ENCODE data around the gene SMYD3. TPM values are rescaled to one million over a fixed set of nuclear protein-coding genes. Genes with fewer than 3 reads are reported as not detected.

Gene SMYD3
- total and polyA plus RNA-seq, 9 of the 15 experiments (the other 6 are each of a cell fraction or from before 2014, with no cell fraction given): 128 to 440 (median 197) TPM

- Histone ChIP-seq H3K4me3 (no peak overlapping the region), H2AFZ (ENCODE audit: low read depth, low read length) (peak overlapping the region; percentile 74), H3K27ac (ENCODE audit: extremely low read depth, low read depth, low read length) (peak overlapping the region; percentile 54), H3K9me1 (ENCODE audit: control insufficient read depth, insufficient read depth, low read length) (no peaks in the 10 kb centered on the region), H3K4me2 (ENCODE audit: insufficient read depth, low read length) (peak overlapping the region; percentile 40), H3K36me3 (ENCODE audit: control insufficient read depth, insufficient read depth, low read length) (0 out of 3 replicates have a peak, but pooled peaks cover 2% of the 10 kb centered on the region), H3K9ac (ENCODE audit: insufficient read depth in 1 of 2, low read depth in 2 of 2, low read length in 2 of 2) (peak overlapping the region; percentile 6 to 67; a peak in 2 of 4 replicates), H4K20me1 (replicated peaks; ENCODE audit: control insufficient read depth, insufficient read depth, low read length) (no peaks in the 10 kb centered on the region), H3K79me2 (ENCODE audit: control insufficient read depth, insufficient read depth, low read length) (peaks cover 61% of the 10 kb centered on the region), H3K4me1 (replicated peaks in 1 of 2; ENCODE audit: control insufficient read depth in 2 of 2, insufficient read depth in 2 of 2, low read length in 2 of 2) (peaks cover 4 to 52% of the 10 kb centered on the region in 2 experiments; a peak in 4 of 5 replicates), H3K27me3 (ENCODE audit: control insufficient read depth in 2 of 2, insufficient read depth in 2 of 2, low read length in 2 of 2) (no peaks in the 10 kb centered on the region), H3K9me3 (replicated peaks; ENCODE audit: control insufficient read depth, insufficient read depth, low read depth, low read length) (no peaks in the 10 kb centered on the region)
- 18% methylated on average over 10 of the region's 10 CpGs for WGBS (ENCODE audit: insufficient coverage, low coverage, missing lambda C conversion rate)
- FAIRE-seq (peak; percentile 81), DNase-seq (ENCODE audit: extremely low read depth in 1 of 4, low spot score in 3 of 4) (peak in 3 of 4 experiments; percentile 28 to 83 (median 65)), ATAC-seq (peak; percentile 75)
- POLR2A ChIA-PET: interaction anchor here (0.6 to 1.2 kb wide), 7 partner anchors 10 to 427 kb away, joined by 3 to 5 read pairs (median 3); no protein-coding TSS in a partner anchor
- CTCF ChIA-PET (ENCODE audit: low intra/inter-chr PET ratio): no interaction called here
- no TSS peak for BruUV-seq (replicated peaks)
- in situ Hi-C loops (cut with MboI): no loop called here
- intact Hi-C loops (cut with micrococcal nuclease): loop anchor here (2.0 kb wide), 2 partner anchors 17 to 71 kb away; no protein-coding TSS in a partner anchor
- TF ChIP-seq TCFL5 (CRISPR knock-in tag; conservative IDR thresholded peaks at IDR 0.05) (no peak), L3MBTL2 (IDR thresholded peaks at IDR 0.05) (peak; percentile 45; the same call in 1 of the 2 replicates), ELK1 (CRISPR knock-in tag; IDR thresholded peaks at IDR 0.05) (no peak), ZNF696 (CRISPR knock-in tag; conservative IDR thresholded peaks at IDR 0.05) (no peak), ZNF174 (CRISPR knock-in tag; IDR thresholded peaks at IDR 0.05) (no peak), ZBTB26 (CRISPR knock-in tag; IDR thresholded peaks at IDR 0.05) (no peak), RAD21 (CRISPR knock-in tag; conservative IDR thresholded peaks at IDR 0.05 in 1 of 2, IDR thresholded peaks at IDR 0.05 in 1 of 2) (0 out of 4 replicates have a peak, but pooled peaks of 1 of the 2 experiments have one; percentile 8), MXI1 (IDR thresholded peaks at IDR 0.05; ENCODE audit: low read depth, low read length) (no peak), NFIC (IDR thresholded peaks at IDR 0.05) (peak; percentile 61), ZNF785 (CRISPR knock-in tag; IDR thresholded peaks at IDR 0.05) (no peak), ZNF3 (CRISPR knock-in tag; IDR thresholded peaks at IDR 0.05) (no peak)
- TF ChIP-seq, protein P1, sequence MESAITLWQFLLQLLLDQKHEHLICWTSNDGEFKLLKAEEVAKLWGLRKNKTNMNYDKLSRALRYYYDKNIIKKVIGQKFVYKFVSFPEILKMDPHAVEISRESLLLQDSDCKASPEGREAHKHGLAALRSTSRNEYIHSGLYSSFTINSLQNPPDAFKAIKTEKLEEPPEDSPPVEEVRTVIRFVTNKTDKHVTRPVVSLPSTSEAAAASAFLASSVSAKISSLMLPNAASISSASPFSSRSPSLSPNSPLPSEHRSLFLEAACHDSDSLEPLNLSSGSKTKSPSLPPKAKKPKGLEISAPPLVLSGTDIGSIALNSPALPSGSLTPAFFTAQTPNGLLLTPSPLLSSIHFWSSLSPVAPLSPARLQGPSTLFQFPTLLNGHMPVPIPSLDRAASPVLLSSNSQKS (CRISPR knock-in tag; IDR thresholded peaks at IDR 0.05): no peak
- TF ChIP-seq, protein P2, sequence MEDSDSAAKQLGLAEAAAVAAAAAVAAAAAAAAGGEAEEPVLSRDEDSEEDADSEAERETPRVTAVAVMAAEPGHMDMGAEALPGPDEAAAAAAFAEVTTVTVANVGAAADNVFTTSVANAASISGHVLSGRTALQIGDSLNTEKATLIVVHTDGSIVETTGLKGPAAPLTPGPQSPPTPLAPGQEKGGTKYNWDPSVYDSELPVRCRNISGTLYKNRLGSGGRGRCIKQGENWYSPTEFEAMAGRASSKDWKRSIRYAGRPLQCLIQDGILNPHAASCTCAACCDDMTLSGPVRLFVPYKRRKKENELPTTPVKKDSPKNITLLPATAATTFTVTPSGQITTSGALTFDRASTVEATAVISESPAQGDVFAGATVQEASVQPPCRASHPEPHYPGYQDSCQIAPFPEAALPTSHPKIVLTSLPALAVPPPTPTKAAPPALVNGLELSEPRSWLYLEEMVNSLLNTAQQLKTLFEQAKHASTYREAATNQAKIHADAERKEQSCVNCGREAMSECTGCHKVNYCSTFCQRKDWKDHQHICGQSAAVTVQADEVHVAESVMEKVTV (CRISPR knock-in tag; IDR thresholded peaks at IDR 0.05): no peak
- TF ChIP-seq, protein P3, sequence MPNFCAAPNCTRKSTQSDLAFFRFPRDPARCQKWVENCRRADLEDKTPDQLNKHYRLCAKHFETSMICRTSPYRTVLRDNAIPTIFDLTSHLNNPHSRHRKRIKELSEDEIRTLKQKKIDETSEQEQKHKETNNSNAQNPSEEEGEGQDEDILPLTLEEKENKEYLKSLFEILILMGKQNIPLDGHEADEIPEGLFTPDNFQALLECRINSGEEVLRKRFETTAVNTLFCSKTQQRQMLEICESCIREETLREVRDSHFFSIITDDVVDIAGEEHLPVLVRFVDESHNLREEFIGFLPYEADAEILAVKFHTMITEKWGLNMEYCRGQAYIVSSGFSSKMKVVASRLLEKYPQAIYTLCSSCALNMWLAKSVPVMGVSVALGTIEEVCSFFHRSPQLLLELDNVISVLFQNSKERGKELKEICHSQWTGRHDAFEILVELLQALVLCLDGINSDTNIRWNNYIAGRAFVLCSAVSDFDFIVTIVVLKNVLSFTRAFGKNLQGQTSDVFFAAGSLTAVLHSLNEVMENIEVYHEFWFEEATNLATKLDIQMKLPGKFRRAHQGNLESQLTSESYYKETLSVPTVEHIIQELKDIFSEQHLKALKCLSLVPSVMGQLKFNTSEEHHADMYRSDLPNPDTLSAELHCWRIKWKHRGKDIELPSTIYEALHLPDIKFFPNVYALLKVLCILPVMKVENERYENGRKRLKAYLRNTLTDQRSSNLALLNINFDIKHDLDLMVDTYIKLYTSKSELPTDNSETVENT (CRISPR knock-in tag; IDR thresholded peaks at IDR 0.05): no peak
Observed at GRCh38 chr1:246187834-246188372, 319.2 kb downstream of the SMYD3 start.

Measured in K562 (cell line).